Measurements from ENCODE around the gene TTC34. TPM values are rescaled to one million over a fixed set of nuclear protein-coding genes. Genes with fewer than 3 reads are reported as not detected.

TTC34 gene
- total RNA-seq, 4 donors from 2014 or later: 0.27 to 0.62 (median 0.58) TPM; not detected in 1

- 60% methylated on average over 1 of the region's 16 CpGs; no CpG with 5 or more reads in 1 of the 2 donors for WGBS, 2 donors (ENCODE audit: low coverage in 1 of 2)
- Histone ChIP-seq H3K4me3 (no peak within 1 kb of the TSS), H3K9me3 (no peaks in the 10 kb centered on the region), H3K36me3 (no peaks in the 10 kb centered on the region), H3K27me3 (peaks cover 96% of the 10 kb centered on the region), H3K27ac (no peak within 1 kb of the TSS), H3K4me1 (peaks cover 0 to 29% (median 4%) of the 10 kb centered on the region in 3 donors)
- TF ChIP-seq EP300 (IDR thresholded peaks at IDR 0.05) (no peak), CTCF (IDR thresholded peaks at IDR 0.05) (no peak), POLR2AphosphoS5 (IDR thresholded peaks at IDR 0.05) (no peak), POLR2A (IDR thresholded peaks at IDR 0.05) (no peak)
- ATAC-seq: no peak
Measured at GRCh38 chr1:2632561-2633361, 168.7 kb downstream of the TTC34 start, which contains the start of gene MMEL1. MMEL1 (minus strand) TSS chr1:2633016; CDS start chr1:2629484, 3,532 bp downstream.

- WGBS, 2 donors (ENCODE audit: low coverage in 1 of 2): 49% methylated on average over 5 of the region's 8 CpGs; no CpG with 5 or more reads in 1 of the 2 donors
- no peaks in the 10 kb centered on the region for H3K9me3 ChIP-seq
- peaks cover 0 to 29% (median 4%) of the 10 kb centered on the region in 3 donors for H3K4me1 ChIP-seq
- no peak overlapping the region for H3K27ac ChIP-seq
- ATAC-seq: no peak
- TF ChIP-seq POLR2A (IDR thresholded peaks at IDR 0.05) (no peak), EP300 (IDR thresholded peaks at IDR 0.05) (no peak), POLR2AphosphoS5 (IDR thresholded peaks at IDR 0.05) (no peak), CTCF (IDR thresholded peaks at IDR 0.05) (no peak)
- no peaks in the 10 kb centered on the region for H3K36me3 ChIP-seq
- H3K27me3 ChIP-seq: peaks cover 96% of the 10 kb centered on the region
- no peak overlapping the region for H3K4me3 ChIP-seq
Measured at GRCh38 chr1:2632051-2632430, 169.5 kb downstream of the TTC34 start.

- ATAC-seq: no peak
- peaks cover 96% of the 10 kb centered on the region for H3K27me3 ChIP-seq
- 62 to 82% methylated on average over 4 to 8 of the region's 24 CpGs for WGBS, 2 donors (ENCODE audit: low coverage in 1 of 2)
Measured at GRCh38 chr1:2631136-2632050, 170.1 kb downstream of the TTC34 start.

GRCh38 chr1:2630498-2631135 is 170.9 kb downstream of the TTC34 start:
- H3K9me3 ChIP-seq: no peaks in the 10 kb centered on the region
- no peak overlapping the region for H3K27ac ChIP-seq
- WGBS, 2 donors (ENCODE audit: low coverage in 1 of 2): 70 to 91% methylated on average over 4 to 28 of the region's 35 CpGs
- H3K36me3 ChIP-seq: no peaks in the 10 kb centered on the region
- TF ChIP-seq EP300 (IDR thresholded peaks at IDR 0.05) (no peak), POLR2A (IDR thresholded peaks at IDR 0.05) (no peak), CTCF (IDR thresholded peaks at IDR 0.05) (no peak), POLR2AphosphoS5 (IDR thresholded peaks at IDR 0.05) (no peak)
- H3K4me3 ChIP-seq: no peak overlapping the region
- H3K27me3 ChIP-seq: peaks cover 96% of the 10 kb centered on the region
- H3K4me1 ChIP-seq: peaks cover 0 to 29% (median 4%) of the 10 kb centered on the region in 3 donors
- no peak for ATAC-seq

More at GRCh38 chr1:2631136-2632050, 170.1 kb downstream of the TTC34 start:
- Histone ChIP-seq H3K9me3 (no peaks in the 10 kb centered on the region), H3K27ac (no peak overlapping the region), H3K4me3 (no peak overlapping the region), H3K4me1 (peaks cover 0 to 29% (median 4%) of the 10 kb centered on the region in 3 donors), H3K36me3 (no peaks in the 10 kb centered on the region)
- TF ChIP-seq CTCF (IDR thresholded peaks at IDR 0.05): no peak

Data from gastroesophageal sphincter (tissue), 4 donors.